ENCODE data around the gene TIGIT. TPM values are rescaled to one million over a fixed set of nuclear protein-coding genes. Genes with fewer than 3 reads are reported as not detected.

The TIGIT gene
- total RNA-seq, 4 donors from 2014 or later = 0.19 to 1.8 (median 0.52) TPM

- DNase-seq (ENCODE audit: low spot score) (no peak), ATAC-seq (ENCODE audit: low FRiP score) (no peak)
- TF ChIP-seq, protein P1, sequence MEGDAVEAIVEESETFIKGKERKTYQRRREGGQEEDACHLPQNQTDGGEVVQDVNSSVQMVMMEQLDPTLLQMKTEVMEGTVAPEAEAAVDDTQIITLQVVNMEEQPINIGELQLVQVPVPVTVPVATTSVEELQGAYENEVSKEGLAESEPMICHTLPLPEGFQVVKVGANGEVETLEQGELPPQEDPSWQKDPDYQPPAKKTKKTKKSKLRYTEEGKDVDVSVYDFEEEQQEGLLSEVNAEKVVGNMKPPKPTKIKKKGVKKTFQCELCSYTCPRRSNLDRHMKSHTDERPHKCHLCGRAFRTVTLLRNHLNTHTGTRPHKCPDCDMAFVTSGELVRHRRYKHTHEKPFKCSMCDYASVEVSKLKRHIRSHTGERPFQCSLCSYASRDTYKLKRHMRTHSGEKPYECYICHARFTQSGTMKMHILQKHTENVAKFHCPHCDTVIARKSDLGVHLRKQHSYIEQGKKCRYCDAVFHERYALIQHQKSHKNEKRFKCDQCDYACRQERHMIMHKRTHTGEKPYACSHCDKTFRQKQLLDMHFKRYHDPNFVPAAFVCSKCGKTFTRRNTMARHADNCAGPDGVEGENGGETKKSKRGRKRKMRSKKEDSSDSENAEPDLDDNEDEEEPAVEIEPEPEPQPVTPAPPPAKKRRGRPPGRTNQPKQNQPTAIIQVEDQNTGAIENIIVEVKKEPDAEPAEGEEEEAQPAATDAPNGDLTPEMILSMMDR (IDR thresholded peaks at IDR 0.05) = no peak
These were observed 15.0 kb downstream of the TIGIT start for GRCh38 chr3:114308830-114309229.

- DNase-seq (ENCODE audit: low spot score) (no peak), ATAC-seq (ENCODE audit: low FRiP score) (no peak)
- TF ChIP-seq, protein P1 (IDR thresholded peaks at IDR 0.05) = no peak
These were observed 16.9 kb downstream of the TIGIT start for GRCh38 chr3:114310695-114311094.

DNA sequence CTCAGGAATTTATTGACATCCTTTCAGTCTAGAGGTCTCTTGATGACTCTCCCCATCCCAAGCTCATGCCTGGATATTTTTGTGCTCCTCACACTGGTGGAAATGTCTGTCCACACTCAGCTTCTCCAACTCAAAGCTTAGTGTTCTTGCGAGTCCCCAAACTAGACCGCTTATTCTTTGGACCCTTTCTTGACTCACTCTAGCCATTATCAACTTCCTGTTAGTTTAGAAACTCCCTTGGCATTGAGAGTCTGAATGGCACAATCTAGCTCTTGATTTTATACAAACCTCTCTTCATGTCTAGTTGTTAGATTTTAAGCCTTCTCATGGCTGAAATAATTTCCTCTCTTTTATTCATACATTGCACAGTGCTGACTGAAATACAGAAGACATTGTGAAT, 19.6 kb downstream of the TIGIT start:
- DNase-seq (ENCODE audit: low spot score) = no peak
- ATAC-seq (ENCODE audit: low FRiP score) = no peak
- TF ChIP-seq, protein P1 (IDR thresholded peaks at IDR 0.05) = no peak

DNA sequence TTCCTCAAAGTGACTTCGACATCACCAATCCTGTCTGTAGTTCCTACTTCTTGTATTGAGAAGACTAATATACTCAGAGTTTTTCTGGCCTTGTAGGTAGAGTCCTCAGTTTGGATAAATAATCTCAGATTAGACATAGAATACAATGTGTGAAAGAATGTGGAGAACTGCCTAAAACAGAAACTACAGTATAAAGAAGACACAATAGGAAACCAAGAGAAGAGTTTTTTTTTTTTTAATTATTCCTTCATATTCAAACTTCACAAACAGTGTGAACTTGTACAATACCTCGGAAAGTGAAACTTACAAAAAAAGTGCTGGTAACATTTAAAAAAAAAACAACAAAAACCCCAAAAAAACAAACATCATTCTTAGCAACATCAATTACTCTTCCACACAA, 20.5 kb downstream of the TIGIT start:
- TF ChIP-seq, protein P1 (IDR thresholded peaks at IDR 0.05) = no peak
- no peak for DNase-seq (ENCODE audit: low spot score)
- ATAC-seq (ENCODE audit: low FRiP score) = no peak

GRCh38 chr3:114318295-114318694, 24.5 kb downstream of the TIGIT start:
- DNase-seq (ENCODE audit: low spot score) (no peak), ATAC-seq (ENCODE audit: low FRiP score) (no peak)
- TF ChIP-seq, protein P1 (IDR thresholded peaks at IDR 0.05) = no peak

GRCh38 chr3:114319453-114319852, 25.6 kb downstream of the TIGIT start:
- TF ChIP-seq, protein P1 (IDR thresholded peaks at IDR 0.05) = no peak
- DNase-seq (ENCODE audit: low spot score) (no peak), ATAC-seq (ENCODE audit: low FRiP score) (no peak)

- TF ChIP-seq, protein P1 (IDR thresholded peaks at IDR 0.05) = no peak
- no peak for DNase-seq (ENCODE audit: low spot score)
- no peak for ATAC-seq (ENCODE audit: low FRiP score)
These were observed 26.4 kb downstream of the TIGIT start for GRCh38 chr3:114320246-114320645.

Data from omental fat pad (tissue), 4 donors.